Measurements from ENCODE around the gene GASK1B. TPM values are rescaled to one million over a fixed set of nuclear protein-coding genes. Genes with fewer than 3 reads are reported as not detected.

The GASK1B gene
- total and polyA plus RNA-seq, 4 donors = 28.5 to 173 (median 89.0) TPM

GRCh38 chr4:158176108-158176507, 3.3 kb upstream of the GASK1B start:
- Histone ChIP-seq H3K4me1 (ENCODE audit: control insufficient read depth in 1 of 2, insufficient read depth in 2 of 2, low read length in 2 of 2) (peaks cover 7 to 17% of the 10 kb centered on the region in 2 donors), H3K9me3 (ENCODE audit: control insufficient read depth, low read length) (no peaks in the 10 kb centered on the region), H3K4me3 (ENCODE audit: low read length in 2 of 2) (peak overlapping the region in 1 of 2 donors; percentile 48), H3K27ac (ENCODE audit: low read depth in 1 of 2, low read length in 2 of 2) (peak overlapping the region; percentile 84 to 97), H3K36me3 (ENCODE audit: control insufficient read depth in 1 of 2, insufficient read depth in 2 of 2, low read length in 1 of 2) (no peaks in the 10 kb centered on the region), H3K27me3 (ENCODE audit: control insufficient read depth in 1 of 2, insufficient read depth in 2 of 2, low read length in 1 of 2) (no peaks in the 10 kb centered on the region)
- intact Hi-C loops (cut with DNase I) = loop anchor here in 1 of 2 donors (10.0 kb wide), 2 partner anchors 449 to 951 kb away; partner anchors contain the start of gene GRIA2
- ATAC-seq (ENCODE audit: low FRiP score) (no peak), DNase-seq (peak in 1 of 2 donors; percentile 64)
- 19 to 26% methylated on average over 2 of the region's 2 CpGs for WGBS, 2 donors

GRCh38 chr4:158170691-158171561, 1.9 kb downstream of the GASK1B start:
- intact Hi-C loops (cut with DNase I) = loop anchor here (1.0 to 10.0 kb wide), 7 partner anchors 36 to 946 kb away; partner anchors contain the start of genes GRIA2 (in 1 of the 2) and TMEM144 (in 1 of the 2)
- H3K4me3 ChIP-seq (ENCODE audit: low read length in 2 of 2) = peak overlapping the region; percentile 89 to 96
- H3K4me1 ChIP-seq (ENCODE audit: control insufficient read depth in 1 of 2, insufficient read depth in 2 of 2, low read length in 2 of 2) = peaks cover 4 to 10% of the 10 kb centered on the region in 2 donors
- peak; percentile 90 to 93 for DNase-seq
- H3K36me3 ChIP-seq (ENCODE audit: control insufficient read depth in 1 of 2, insufficient read depth in 2 of 2, low read length in 1 of 2) = no peaks in the 10 kb centered on the region
- H3K27ac ChIP-seq (ENCODE audit: low read depth in 1 of 2, low read length in 2 of 2) = peak overlapping the region; percentile 51 to 94
- no peaks in the 10 kb centered on the region for H3K9me3 ChIP-seq (ENCODE audit: control insufficient read depth, low read length)
- no peaks in the 10 kb centered on the region for H3K27me3 ChIP-seq (ENCODE audit: control insufficient read depth in 1 of 2, insufficient read depth in 2 of 2, low read length in 1 of 2)
- peak; percentile 83 for ATAC-seq (ENCODE audit: low FRiP score)
- 5 to 7% methylated on average over 42 of the region's 42 CpGs for WGBS, 2 donors

GRCh38 chr4:158169931-158170690, 2.7 kb downstream of the GASK1B start:
- Histone ChIP-seq H3K4me3 (ENCODE audit: low read length in 2 of 2) (peak overlapping the region; percentile 89 to 96), H3K4me1 (ENCODE audit: control insufficient read depth in 1 of 2, insufficient read depth in 2 of 2, low read length in 2 of 2) (peaks cover 4 to 10% of the 10 kb centered on the region in 2 donors), H3K27me3 (ENCODE audit: control insufficient read depth in 1 of 2, insufficient read depth in 2 of 2, low read length in 1 of 2) (no peaks in the 10 kb centered on the region), H3K9me3 (ENCODE audit: control insufficient read depth, low read length) (no peaks in the 10 kb centered on the region), H3K27ac (ENCODE audit: low read depth in 1 of 2, low read length in 2 of 2) (peak overlapping the region; percentile 51 to 94), H3K36me3 (ENCODE audit: control insufficient read depth in 1 of 2, insufficient read depth in 2 of 2, low read length in 1 of 2) (no peaks in the 10 kb centered on the region)
- DNase-seq (no peak), ATAC-seq (ENCODE audit: low FRiP score) (peak; percentile 39)
- 3 to 5% methylated on average over 18 of the region's 18 CpGs for WGBS, 2 donors
- intact Hi-C loops (cut with DNase I) = loop anchor here (1.0 to 10.0 kb wide), 9 partner anchors 37 to 945 kb away; partner anchors contain the start of genes GRIA2 (in 1 of the 2) and TMEM144 (in 1 of the 2)

GRCh38 chr4:158169506-158169905, 3.3 kb downstream of the GASK1B start:
- Histone ChIP-seq H3K27me3 (ENCODE audit: control insufficient read depth in 1 of 2, insufficient read depth in 2 of 2, low read length in 1 of 2) (no peaks in the 10 kb centered on the region), H3K9me3 (ENCODE audit: control insufficient read depth, low read length) (no peaks in the 10 kb centered on the region), H3K27ac (ENCODE audit: low read depth in 1 of 2, low read length in 2 of 2) (peak overlapping the region; percentile 94), H3K4me1 (ENCODE audit: control insufficient read depth in 1 of 2, insufficient read depth in 2 of 2, low read length in 2 of 2) (peaks cover 2 to 7% of the 10 kb centered on the region in 2 donors), H3K36me3 (ENCODE audit: control insufficient read depth in 1 of 2, insufficient read depth in 2 of 2, low read length in 1 of 2) (no peaks in the 10 kb centered on the region), H3K4me3 (ENCODE audit: low read length in 2 of 2) (peak overlapping the region; percentile 89 to 96)
- 1 to 2% methylated on average over 3 of the region's 3 CpGs for WGBS, 2 donors
- ATAC-seq (ENCODE audit: low FRiP score) (peak; percentile 38), DNase-seq (no peak)
- intact Hi-C loops (cut with DNase I) = loop anchor here in 1 of 2 donors (5.0 to 10.0 kb wide), 2 partner anchors 115 to 177 kb away; no protein-coding TSS in a partner anchor

GRCh38 chr4:158168606-158169005, 4.2 kb downstream of the GASK1B start:
- H3K4me1 ChIP-seq (ENCODE audit: control insufficient read depth in 1 of 2, insufficient read depth in 2 of 2, low read length in 2 of 2) = peaks cover 2 to 10% of the 10 kb centered on the region in 2 donors
- WGBS, 2 donors = 30 to 48% methylated on average over 5 of the region's 5 CpGs

GRCh38 chr4:158166701-158167100, 6.1 kb downstream of the GASK1B start:
- no peak overlapping the region for H3K27ac ChIP-seq (ENCODE audit: low read depth in 1 of 2, low read length in 2 of 2)
- intact Hi-C loops (cut with DNase I) = loop anchor here in 1 of 2 donors (5.0 to 10.0 kb wide), 2 partner anchors 112 to 174 kb away; no protein-coding TSS in a partner anchor
- DNase-seq = no peak
- no peaks in the 10 kb centered on the region for H3K27me3 ChIP-seq (ENCODE audit: control insufficient read depth in 1 of 2, insufficient read depth in 2 of 2, low read length in 1 of 2)
- ATAC-seq (ENCODE audit: low FRiP score) = no peak
- peaks cover 0 to 2% of the 10 kb centered on the region in 2 donors for H3K36me3 ChIP-seq (ENCODE audit: control insufficient read depth in 1 of 2, insufficient read depth in 2 of 2, low read length in 1 of 2)
- H3K4me3 ChIP-seq (ENCODE audit: low read length in 2 of 2) = peak overlapping the region; percentile 89 to 96
- 9 to 13% methylated on average over 2 of the region's 2 CpGs for WGBS, 2 donors
- peaks cover 9 to 19% of the 10 kb centered on the region in 2 donors for H3K4me1 ChIP-seq (ENCODE audit: control insufficient read depth in 1 of 2, insufficient read depth in 2 of 2, low read length in 2 of 2)
- no peaks in the 10 kb centered on the region for H3K9me3 ChIP-seq (ENCODE audit: control insufficient read depth, low read length)

More at GRCh38 chr4:158168606-158169005, 4.2 kb downstream of the GASK1B start:
- Histone ChIP-seq H3K27ac (ENCODE audit: low read depth in 1 of 2, low read length in 2 of 2) (peak overlapping the region; percentile 77 to 94), H3K36me3 (ENCODE audit: control insufficient read depth in 1 of 2, insufficient read depth in 2 of 2, low read length in 1 of 2) (no peaks in the 10 kb centered on the region), H3K9me3 (ENCODE audit: control insufficient read depth, low read length) (no peaks in the 10 kb centered on the region), H3K27me3 (ENCODE audit: control insufficient read depth in 1 of 2, insufficient read depth in 2 of 2, low read length in 1 of 2) (no peaks in the 10 kb centered on the region), H3K4me3 (ENCODE audit: low read length in 2 of 2) (peak overlapping the region; percentile 89 to 96)
- ATAC-seq (ENCODE audit: low FRiP score) (no peak), DNase-seq (no peak)
- intact Hi-C loops (cut with DNase I) = loop anchor here in 1 of 2 donors (5.0 to 10.0 kb wide), 2 partner anchors 114 to 176 kb away; no protein-coding TSS in a partner anchor

- WGBS, 2 donors = 6 to 11% methylated on average over 3 of the region's 3 CpGs
- Histone ChIP-seq H3K27me3 (ENCODE audit: control insufficient read depth in 1 of 2, insufficient read depth in 2 of 2, low read length in 1 of 2) (no peaks in the 10 kb centered on the region), H3K4me1 (ENCODE audit: control insufficient read depth in 1 of 2, insufficient read depth in 2 of 2, low read length in 2 of 2) (peaks cover 11 to 19% of the 10 kb centered on the region in 2 donors), H3K4me3 (ENCODE audit: low read length in 2 of 2) (peak overlapping the region; percentile 89 to 96), H3K9me3 (ENCODE audit: control insufficient read depth, low read length) (no peaks in the 10 kb centered on the region), H3K36me3 (ENCODE audit: control insufficient read depth in 1 of 2, insufficient read depth in 2 of 2, low read length in 1 of 2) (peaks cover 0 to 2% of the 10 kb centered on the region in 2 donors), H3K27ac (ENCODE audit: low read depth in 1 of 2, low read length in 2 of 2) (peak overlapping the region; percentile 67 to 74)
- no peak for ATAC-seq (ENCODE audit: low FRiP score)
- intact Hi-C loops (cut with DNase I) = loop anchor here (5.0 to 10.0 kb wide), 3 partner anchors 42 to 172 kb away; no protein-coding TSS in a partner anchor
- DNase-seq = no peak
Measured at GRCh38 chr4:158164768-158165213, 8.0 kb downstream of the GASK1B start.
